RPMI7951 (cell line): ENCODE measurements around the gene SLC29A3. TPM values are rescaled to one million over a fixed set of nuclear protein-coding genes. Genes with fewer than 3 reads are reported as not detected.

ENCODE experiments used
- DNase-seq: peaks from one replicate; pipeline ENCODE4 v3.0.0-alpha.2; 2012; ENCODE audit warnings: low read depth
- total RNA-seq: library from RNA; depleted of rRNA; stranded (reverse); fragments of >200 nt; shearing (Covaris generic); gene quantifications from 2 replicates; pipeline ENCODE4 v1.2.3, GENCODE V29; 2014

The SLC29A3 gene
- total RNA-seq, 1 experiment from 2014 or later: 1.2 TPM

DNA sequence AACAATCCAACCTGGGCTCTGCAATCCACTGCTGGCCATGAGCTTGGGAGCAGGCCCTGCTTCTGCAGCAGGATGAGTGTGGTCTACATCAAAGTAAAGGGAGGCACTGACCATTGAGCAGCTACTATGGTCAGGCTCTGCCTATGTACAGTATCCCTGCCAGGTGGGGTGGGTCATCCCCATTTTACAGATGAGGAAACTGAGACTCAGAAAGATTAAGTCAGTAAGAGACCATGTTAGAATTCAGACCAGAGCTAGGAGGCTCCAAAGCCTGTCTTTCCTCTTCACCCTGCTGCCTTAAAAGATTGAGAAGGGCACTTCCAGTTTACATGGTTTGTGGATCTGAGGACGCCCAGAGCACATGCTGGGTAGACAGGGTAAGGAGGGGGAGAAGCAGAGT is 50.5 kb downstream of the SLC29A3 start:
- no peak for DNase-seq

DNA sequence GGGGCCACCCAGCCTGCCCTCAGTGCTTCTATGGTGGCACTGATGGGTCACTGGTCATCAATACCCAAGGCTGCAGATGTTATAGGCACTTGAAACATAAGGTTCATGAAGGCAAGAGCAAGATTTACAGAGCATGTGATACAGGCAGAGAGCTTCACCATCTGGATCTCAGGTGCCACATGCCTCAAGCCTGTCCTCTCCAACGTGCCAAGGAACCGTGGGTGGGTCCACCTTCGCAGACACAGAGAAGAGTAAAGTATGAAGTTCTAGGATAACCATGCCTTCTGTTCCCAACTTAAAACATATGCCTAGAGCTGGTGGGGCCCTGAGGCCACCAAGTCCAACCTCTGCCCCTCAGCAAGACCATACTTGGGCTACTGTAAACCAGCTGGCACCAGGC is 51.0 kb downstream of the SLC29A3 start:
- DNase-seq: no peak

DNA sequence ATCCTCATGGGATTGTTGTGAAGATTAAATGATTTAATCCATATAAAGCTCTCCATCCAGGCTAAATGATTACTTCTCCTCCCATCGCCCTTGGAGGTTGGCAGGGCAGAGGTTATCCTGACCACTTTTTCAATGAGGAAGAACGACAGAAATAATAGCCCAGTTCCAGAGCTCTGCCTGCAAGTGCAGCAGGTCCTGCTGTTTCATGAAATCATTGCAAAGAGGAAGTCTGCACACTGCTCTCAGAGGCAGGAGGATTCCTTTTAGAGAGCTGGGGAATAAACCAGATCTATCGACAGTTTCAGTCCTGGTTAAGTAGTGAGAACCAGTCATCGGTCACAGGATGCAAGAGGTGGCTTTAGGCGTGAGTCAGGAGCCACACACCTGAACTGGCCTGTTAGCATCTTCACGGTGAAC is 52.7 kb downstream of the SLC29A3 start:
- DNase-seq: no peak

DNA sequence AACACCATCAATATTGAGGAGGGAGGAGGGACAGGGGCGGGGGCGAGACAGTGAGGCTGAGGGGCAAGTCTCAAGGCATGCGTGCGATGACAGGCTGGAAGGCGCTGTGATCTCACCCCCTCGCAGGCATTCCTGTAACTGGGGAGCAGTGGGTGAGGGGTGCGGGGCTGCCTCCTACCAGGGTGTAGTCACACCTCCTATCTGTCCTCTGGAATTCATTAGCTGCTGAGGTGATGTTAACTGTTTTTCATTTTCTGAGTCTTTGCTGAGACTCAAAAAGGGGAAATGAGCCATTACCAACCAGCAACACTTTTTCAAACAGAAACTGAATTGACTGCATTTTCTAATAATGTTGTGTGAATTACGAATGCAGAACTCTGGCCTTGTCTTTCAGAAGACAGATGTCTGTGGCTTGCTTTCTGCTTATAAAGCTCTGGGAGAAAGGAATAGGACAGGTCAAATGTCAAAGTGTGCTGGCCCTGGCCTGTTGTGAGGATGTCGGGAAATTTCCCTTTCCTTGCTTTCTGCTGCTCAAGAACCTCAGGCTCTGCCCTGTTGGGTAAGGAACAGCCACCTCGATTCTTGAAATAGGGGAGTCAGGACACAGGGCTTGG is 53.9 kb downstream of the SLC29A3 start:
- DNase-seq: no peak

DNA sequence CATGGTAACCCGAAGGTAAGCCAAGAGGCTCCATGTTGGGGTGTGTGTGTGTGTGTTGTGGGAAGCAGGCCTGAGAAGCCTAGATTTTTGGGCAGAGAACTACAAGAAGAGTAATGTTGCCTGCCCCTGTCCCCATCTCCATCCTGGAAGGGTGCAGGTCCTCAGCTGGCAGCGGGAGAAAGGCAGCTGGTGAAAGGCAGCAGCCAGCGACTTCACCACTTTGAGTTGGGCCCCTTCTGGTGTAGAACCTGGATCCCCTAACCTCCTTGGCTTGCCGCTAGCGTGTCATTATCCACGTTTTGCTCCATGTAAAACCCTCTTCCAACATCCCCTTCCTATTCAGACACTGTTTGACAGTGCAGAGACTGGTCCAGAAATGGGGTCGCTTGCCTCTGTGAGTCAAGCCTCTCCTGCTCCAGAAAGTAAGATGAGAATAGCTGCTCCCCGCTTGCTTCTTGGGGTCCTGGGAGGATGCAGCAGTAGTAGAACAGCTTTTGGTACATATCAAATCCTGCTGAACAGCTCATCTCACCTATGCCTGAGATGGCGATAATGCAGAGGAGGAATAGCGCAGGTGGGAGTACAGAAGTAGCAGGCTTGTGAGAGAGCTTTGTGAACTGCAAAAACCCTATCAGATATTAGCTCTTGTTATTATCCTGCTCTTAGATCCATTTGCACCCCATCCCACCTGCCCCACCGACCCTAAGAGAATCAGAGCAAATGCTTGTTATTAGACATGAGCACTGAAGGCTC is 55.6 kb downstream of the SLC29A3 start:
- no peak for DNase-seq

DNA sequence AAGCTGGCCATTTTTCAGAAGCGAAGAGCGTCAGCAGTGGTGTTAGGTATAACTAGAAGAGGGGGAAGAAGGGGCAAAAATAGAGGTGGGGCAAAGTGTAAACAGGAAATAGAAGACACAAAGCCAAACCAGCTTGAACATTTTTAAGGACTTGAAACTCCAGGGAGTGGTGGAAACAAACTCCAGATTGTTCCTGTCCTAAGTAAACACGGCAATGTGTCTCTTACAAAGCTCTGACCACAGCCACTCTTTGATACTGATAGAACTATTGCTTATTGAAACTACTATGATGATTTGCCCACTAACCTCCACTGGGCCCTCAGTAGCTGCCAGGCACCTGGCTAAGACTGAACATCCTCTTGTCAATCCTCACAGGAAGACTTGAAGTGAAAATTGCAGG is 56.9 kb downstream of the SLC29A3 start:
- no peak for DNase-seq

DNA sequence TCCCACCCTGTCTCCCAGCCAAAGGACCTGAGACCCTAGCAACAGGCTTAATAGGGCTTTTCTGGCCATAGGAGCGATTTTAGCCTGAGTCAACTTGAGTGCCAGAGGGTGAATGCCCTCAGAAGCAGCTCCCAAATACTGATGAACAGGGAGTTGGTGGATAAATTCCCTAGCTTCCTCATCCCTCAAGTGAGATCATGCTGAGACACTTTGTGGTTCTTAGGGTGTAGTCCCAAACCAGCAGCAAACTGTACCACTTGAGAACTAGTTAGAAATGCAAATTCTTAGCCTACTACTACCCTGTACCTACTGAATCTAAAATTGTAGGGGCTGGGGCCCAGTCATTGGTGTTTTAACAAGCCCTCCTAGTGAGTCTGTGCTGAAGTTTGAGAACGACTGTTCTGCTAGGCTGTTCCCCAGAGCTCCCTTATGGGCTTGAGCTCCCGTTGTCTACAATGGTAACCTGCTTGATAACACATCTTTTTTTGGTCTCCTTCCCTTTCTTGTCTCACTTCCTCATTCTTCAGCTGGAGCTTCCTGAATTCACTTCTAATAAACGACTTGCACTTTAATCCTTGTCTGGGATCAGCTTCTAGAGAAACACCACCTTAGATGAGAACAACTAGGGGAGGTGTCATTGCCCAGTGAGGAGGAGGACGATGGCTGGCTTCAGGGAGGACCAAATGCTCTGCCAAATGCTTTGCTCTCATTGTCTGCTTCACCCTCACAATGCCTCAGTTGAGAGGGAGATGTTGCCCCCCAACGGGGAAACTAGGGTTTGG is 59.5 kb downstream of the SLC29A3 start:
- DNase-seq: no peak

DNA sequence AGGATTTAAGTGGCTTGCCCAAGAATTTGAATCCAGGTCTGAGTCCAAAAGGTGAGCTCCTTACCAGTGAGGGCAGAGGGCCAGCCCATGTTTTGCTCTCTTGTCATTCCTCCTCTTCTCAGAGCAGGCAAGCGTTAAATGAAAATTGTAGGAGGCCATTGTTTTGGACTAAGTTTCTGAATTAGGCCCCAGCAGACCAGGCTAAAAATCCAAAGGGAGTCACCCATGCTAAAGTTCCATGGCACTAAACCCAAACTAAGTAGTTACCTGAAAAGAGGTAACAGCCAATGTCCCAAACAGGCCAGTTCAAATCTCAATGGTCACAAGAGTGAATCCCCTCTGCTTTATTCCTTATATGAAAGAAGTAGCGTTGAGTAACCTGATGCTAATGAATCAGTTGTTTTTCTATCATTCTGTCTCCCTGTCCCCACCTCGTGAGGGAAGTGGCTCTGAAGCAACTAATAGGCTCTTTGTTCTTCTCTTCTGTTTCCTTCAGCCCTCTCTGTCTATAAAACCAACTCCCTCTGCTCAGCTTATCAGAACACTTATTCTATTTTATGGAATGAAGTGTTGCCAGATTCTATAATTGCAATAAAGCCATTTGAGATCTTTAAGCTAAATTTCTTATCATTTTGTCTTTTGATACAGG is 60.2 kb downstream of the SLC29A3 start:
- no peak for DNase-seq

DNA sequence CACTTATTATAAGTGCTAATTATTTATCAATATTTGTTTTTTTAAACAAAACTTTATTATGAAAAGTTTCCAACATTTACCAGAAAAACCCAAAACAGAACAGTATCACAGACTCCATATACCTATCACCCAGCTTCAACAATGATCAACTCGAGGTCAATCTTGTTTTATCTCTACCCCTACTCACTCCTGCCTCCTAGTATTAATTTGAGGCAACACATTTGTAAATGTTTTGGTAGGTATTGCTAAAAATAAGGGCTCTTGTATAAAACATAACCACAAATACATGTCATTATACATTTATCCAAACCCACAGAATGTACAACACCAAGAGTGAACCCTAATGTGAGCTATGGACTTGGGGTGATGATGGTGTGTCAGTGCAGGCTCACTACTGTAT is 61.8 kb downstream of the SLC29A3 start:
- DNase-seq: no peak

DNA sequence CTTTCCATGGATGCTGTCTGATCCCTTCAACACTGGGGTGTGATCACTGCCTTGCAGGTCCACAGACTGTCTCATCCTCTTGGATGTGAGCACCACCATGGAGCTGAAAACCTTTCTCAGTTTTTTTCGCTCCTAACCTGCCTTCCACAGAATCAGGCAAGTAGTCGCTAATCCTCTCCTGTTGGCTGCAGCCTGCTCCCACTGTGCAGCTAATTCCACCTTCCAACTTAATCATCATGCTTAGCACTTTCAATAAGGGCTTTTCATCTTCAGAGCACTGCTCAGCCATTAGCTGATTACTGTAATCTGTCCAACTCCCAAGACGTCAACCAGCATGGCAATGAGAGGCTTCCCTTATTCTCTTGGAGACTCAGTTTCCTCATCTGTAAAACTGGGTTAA is 62.6 kb downstream of the SLC29A3 start:
- DNase-seq: no peak

DNA sequence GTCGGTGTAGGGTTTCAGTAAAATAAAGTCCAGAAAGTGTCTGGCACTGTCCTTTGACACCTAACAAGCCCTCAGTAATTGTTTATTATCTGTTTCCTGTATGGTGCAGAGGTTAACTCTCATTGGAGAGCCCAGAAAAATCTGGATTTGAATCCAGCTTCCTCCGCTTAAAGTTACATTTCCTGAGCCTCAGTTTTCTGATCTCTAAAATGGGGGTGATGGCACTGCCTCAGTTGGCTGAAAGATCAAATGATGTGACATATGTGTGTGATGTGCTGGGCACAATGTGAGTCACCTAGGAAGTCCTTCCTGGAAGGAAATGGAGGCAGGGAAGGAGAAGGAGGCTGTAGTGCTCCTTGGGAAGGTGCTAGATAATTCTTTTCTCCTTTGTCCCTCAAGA is 63.0 kb downstream of the SLC29A3 start:
- no peak for DNase-seq

DNA sequence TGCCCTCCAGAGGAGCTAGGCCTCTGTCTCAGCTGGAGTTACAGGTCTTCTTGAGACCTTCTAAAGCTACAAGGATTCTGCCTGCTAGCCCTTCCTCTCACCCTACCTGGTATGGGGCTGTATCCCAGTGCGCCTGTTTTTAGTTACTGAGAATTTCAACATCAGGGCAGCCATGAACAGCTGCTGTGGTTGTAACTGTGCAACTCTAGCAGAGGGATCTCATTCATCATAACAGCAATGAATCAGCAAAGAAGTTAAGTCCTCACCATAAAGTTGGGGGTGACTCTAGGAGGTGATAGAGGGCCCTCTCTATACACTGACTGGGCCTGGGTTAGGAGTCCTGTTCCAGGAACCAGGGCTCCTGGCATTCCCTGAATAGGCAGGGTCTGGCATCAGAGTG is 63.7 kb downstream of the SLC29A3 start:
- no peak for DNase-seq

DNA sequence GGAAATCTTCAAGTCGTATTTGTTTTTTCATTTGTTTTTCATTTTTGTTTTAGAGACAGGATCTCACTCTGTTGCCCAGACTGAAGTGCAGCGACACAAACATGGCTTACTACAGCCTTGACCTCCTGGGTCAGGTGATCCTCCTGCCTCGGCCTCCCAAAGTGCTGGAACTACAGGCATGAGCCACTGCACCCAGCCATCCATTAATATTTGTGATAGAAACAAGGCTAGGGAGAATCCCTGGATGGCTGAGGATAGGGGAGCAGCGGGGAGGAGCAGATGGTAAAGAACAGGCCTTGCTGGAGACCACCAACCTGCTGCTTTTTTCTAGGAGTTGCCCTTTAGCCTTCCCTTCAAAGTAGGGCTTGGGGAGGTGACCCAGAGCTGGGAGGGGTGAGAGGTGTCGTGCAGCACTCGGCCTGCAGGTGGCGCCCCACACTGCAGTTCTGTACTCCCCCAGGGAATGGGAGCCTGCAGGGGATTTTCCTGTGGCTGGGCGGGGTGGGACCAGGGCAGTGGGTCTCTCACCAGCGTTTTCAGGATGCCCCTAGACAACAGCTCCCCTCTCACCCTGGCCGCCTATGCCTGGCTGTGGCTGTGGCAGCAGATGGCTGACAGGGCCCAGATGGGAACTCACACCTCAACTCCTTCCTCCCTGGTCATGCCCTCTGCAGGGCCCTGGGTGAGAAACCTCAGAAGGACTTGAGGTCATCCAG is 65.1 kb downstream of the SLC29A3 start:
- peak; percentile 6 for DNase-seq

DNA sequence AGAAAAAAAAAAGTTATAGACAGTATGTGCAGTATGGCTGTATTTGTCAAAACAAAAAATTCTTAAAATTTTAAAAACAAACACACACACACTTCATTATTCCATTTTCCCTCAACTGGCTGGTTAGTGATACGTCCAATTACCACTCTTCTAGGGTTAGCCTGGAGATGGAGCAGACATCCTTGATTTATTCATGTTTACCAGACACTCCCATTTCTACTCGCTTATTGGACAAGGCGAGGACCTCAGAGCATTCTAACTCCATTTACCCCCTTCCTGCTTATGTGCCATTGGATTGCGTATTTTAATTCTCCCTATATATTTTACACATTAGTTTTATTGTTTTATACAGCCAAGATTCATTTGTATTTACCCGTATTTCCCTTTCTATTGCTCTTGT is 69.1 kb downstream of the SLC29A3 start:
- DNase-seq: no peak

DNA sequence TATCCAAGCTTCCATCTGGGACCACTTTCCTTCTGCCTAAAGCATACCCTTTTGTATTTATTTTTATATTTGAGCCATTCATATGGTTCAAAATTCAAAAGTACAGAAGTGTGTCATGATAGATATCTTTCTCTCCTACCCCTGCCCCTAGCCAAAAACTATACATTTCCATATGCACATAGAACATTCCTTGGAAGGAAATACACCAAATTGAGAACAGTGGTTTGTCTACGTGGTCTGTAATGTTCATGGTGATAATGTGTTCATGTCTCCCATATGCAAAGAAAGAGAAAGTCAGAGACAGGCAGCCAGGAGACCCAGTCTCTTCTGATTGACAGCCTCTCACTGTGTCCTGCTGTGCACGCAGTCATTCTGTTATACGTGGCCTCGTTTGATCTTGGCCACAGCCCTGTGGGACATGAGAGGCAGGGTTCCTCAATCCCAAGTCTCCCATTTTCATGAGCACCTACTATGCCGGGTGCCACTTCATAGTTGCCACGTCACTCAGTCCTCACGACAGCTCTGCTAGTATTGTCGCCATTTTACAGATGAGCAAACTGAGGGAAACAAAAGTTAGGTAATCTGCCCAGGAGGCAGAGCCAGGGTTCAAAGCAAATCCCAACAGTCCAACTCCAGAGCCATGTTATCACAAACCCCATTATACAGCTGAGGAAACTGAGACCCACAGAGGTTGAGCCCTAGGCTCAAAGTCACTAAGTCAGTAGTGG is 69.7 kb downstream of the SLC29A3 start:
- no peak for DNase-seq

DNA sequence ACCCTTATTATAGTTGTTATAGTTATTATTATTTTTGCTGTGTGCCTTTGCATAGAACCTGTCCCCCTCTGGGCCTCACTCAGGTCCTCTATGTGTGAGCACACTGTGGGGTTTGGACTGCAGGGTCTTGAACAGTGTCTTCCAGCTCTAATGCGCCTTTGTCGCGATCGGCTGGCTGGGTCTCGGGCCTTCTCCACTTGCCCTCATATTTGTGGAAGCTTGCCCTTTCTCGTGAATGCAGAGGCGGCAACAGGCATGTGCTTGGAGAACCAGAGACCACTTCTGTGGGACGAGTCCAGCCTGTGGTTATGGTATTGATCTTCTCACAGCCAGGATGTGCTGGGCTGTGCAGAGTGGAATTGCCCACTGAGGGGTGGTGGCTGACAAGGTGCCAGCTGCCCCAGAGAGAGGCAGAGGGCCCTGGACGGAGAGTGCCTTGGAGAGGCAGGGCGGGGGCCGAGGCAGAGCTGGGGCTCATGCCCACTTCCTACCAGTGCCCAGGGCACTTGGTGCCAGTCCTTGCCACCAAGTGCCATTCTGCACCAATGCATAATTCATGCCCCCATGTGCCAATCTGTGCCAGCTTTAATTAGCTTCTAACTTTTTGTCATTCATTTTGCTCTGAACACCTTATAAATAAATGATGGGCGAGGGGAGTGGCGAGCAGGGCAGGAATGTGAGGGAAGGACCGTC is 70.9 kb downstream of the SLC29A3 start:
- no peak for DNase-seq

DNA sequence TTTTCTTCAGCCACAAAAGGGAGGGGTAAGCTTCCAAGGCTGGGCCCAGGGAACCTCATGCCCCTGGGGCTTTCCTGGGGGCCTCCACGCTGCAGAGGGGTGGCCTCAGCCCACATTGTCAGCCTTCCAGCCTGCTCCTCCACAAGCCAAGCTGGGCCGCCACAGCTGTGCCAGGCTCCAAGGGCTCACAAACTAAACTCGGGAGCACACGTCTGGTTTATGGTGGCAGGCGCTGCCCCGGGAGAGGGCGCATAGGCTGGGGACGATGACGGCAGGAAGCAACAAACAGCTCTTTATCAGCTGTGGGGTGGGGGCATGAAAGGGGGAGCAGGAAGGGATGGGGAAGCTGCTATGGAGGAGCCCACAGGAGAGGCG is 71.4 kb downstream of the SLC29A3 start:
- DNase-seq: no peak

DNA sequence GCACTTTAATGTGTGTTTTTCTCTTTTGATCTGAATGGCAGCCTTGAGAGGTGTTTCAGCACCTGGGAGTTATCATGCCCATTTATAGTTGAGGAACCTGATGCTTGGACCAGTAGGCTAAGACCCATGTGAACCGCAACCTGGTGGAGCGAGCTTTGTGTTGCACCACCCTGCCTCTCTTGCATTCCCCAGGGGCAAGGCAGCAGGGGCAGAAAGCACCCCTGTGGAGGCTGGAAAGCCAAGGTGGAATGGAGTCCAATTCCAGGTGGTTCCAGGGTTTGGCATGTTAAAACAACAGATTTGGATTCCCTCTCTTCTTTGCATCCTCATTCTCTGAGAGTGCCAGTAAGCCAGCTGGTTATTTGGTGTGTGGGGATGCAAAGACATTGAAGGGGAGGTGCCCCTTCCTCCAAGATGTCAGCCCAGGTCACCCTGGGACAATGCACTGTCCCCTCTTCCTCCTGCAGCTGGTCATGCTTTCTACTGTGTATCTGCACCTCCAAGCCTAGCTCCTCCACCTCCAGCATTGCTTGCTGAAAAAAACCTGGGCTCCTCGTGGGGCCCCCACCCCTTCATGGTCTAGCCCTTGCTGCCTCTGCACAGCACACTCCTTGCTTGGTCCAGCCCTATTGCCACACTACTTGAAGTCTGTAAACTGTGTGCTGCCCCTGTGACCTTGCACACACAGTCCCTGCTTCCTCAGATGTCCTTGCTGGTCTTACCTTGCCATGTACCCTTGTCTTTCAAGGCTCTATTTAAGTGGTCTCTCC is 72.0 kb downstream of the SLC29A3 start:
- DNase-seq: no peak

DNA sequence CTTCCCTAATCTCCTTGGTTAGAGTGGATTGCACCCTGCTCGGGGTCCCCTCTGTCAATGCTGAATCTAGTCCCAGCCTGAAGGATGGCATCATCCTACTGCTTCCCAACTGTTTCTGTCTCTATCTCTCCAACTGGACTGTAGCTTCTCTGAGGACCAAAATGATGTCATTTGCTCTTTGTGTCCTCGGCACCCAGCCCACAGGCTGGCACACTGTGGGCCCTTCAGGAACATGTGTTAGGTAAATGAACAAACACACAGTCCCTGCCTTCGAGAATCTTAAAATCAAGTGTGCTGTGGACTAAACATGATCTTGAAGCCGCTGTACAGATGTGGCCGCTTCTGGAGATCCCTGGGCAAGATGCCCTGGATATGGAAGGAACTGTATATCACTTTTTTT is 72.6 kb downstream of the SLC29A3 start:
- DNase-seq: no peak

DNA sequence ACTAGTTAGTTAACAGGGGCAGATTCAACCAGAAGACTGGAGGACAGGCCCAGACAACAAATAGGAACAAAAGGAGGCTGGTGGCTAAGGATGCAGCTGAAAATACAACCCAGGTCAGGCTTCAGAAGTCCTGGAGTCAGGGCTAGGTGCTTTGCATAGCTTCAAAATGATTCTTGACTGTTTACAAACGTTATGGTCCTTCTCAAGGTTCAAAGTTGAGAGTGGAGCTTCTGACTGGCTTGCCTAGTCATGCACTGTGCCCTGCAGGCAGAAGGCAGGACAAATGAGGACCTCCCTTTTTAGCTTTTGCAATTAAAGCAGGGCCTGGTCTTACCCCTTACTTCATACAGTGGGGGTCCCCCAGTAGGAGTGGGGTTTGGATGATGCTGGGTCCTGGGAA is 73.2 kb downstream of the SLC29A3 start:
- DNase-seq: no peak
